Lung (tissue), 12 donors: ENCODE results near the gene MEIKIN. TPM values are rescaled to one million over a fixed set of nuclear protein-coding genes. Genes with fewer than 3 reads are reported as not detected.

Experiments
- ATAC-seq: fragments of 200-7000 bp; cut with Tn5 transposase; one replicate; pipeline ENCODE4 v1.9.1; 2020; ENCODE audit warnings: moderate number of reproducible peaks; ENCODE audit not compliant: insufficient read depth, low FRiP score
- DNase-seq, 3 donors: peaks; one replicate each; pipeline ENCODE4 v3.0.0-alpha.2; 2013 to 2017
- H3K27ac ChIP-seq, 2 donors: one replicate each; pipeline ENCODE4 v1.5.1; 2013; ENCODE audit warnings: mild to moderate bottlenecking in 2 of 2, moderate library complexity in 2 of 2, control low read depth in 1 of 2, inconsistent platforms in 1 of 2, low read depth in 1 of 2, low read length in 1 of 2
- H3K27me3 ChIP-seq, 3 donors: one replicate each; pipeline ENCODE4 v1.5.1; 2013; ENCODE audit warnings: low read length in 2 of 3; ENCODE audit not compliant: control insufficient read depth in 3 of 3, insufficient read depth in 3 of 3
- H3K36me3 ChIP-seq, 4 donors: one replicate each; pipeline ENCODE4 v1.5.1; 2013; ENCODE audit warnings: low read length in 4 of 4, mild to moderate bottlenecking in 1 of 4, moderate library complexity in 1 of 4; ENCODE audit not compliant: control insufficient read depth in 4 of 4, insufficient read depth in 4 of 4
- H3K4me1 ChIP-seq, 5 donors: one replicate each; pipeline ENCODE4 v1.5.1; 2013; ENCODE audit warnings: low read length in 5 of 5, mild to moderate bottlenecking in 2 of 5, moderate library complexity in 1 of 5; ENCODE audit not compliant: control insufficient read depth in 5 of 5, insufficient read depth in 5 of 5
- H3K4me3 ChIP-seq: one replicate; pipeline ENCODE4 v1.5.1; 2013; ENCODE audit warnings: mild to moderate bottlenecking, control low read depth, moderate library complexity
- H3K9ac ChIP-seq, 2 donors: one replicate each; pipeline ENCODE4 v1.5.1; 2013; ENCODE audit warnings: low read length in 2 of 2, control low read depth in 1 of 2; ENCODE audit not compliant: insufficient read depth in 1 of 2
- H3K9me3 ChIP-seq, 4 donors: one replicate each; pipeline ENCODE4 v1.5.1; 2013; ENCODE audit warnings: low read length in 3 of 4, mild to moderate bottlenecking in 1 of 4, moderate library complexity in 1 of 4; ENCODE audit not compliant: control insufficient read depth in 4 of 4, insufficient read depth in 3 of 4
- CTCF ChIP-seq: IDR thresholded peaks from 2 replicates; pipeline ENCODE4 v1.5.1; 2012; ENCODE audit warnings: mild to moderate bottlenecking; ENCODE audit errors: control extremely low read depth, extremely low read depth
- WGBS, 2 donors: extraction: QIAGEN DNeasy Blood & Tissue Kit; methylation state at CpG; one replicate each; pipeline ENCODE4 v1.1.7; 2013; 5-methylcytosine and 5-hydroxymethylcytosine counted together
- polyA plus RNA-seq, 2 donors: library from polyadenylated mRNA; stranded (reverse); fragments of 200-250 nt; gene quantifications; one replicate each; pipeline ENCODE4 v1.2.1, GENCODE V29; 2013
- total RNA-seq, 2 donors: library from RNA; depleted of rRNA in 1 of 2; stranded (reverse); fragments of >200 nt in 1 of 2; gene quantifications; one replicate each; pipeline ENCODE4 v1.2.1, GENCODE V29; 2014 to 2021
- donor health status: control.
- donor health status: control.
- donor health status: Bipolar disorder and iron deficiency.
- donor health status: healthy.
- donor health status: DM: yes; HTN: yes; CAD: no.

MEIKIN gene
- total and polyA plus RNA-seq, 4 donors, result 0.08 to 0.32 TPM; not detected in 2

- WGBS, 2 donors, result 73 to 88% methylated on average over 2 of the region's 2 CpGs
- Histone ChIP-seq H3K4me3 (no peak overlapping the region), H3K27me3 (no peaks in the 10 kb centered on the region), H3K9me3 (peaks cover 0 to 15% (median 9%) of the 10 kb centered on the region in 4 donors), H3K9ac (no peak overlapping the region), H3K36me3 (no peaks in the 10 kb centered on the region), H3K4me1 (no peaks in the 10 kb centered on the region), H3K27ac (no peak overlapping the region)
- TF ChIP-seq CTCF, result no peak
- ATAC-seq, result no peak
- no peak for DNase-seq
These were observed 13.2 kb downstream of the MEIKIN start for GRCh38 chr5:131932235-131932634.

- no peak for TF ChIP-seq CTCF
- ATAC-seq, result no peak
- peaks cover 0 to 20% (median 11%) of the 10 kb centered on the region in 4 donors for H3K9me3 ChIP-seq
These were observed 16.5 kb downstream of the MEIKIN start for GRCh38 chr5:131928957-131929356.

GRCh38 chr5:131926168-131926567 is 19.3 kb downstream of the MEIKIN start:
- no peak overlapping the region for H3K27ac ChIP-seq
- no peak for DNase-seq
- no peaks in the 10 kb centered on the region for H3K27me3 ChIP-seq
- no peaks in the 10 kb centered on the region for H3K36me3 ChIP-seq
- no peak overlapping the region for H3K9ac ChIP-seq
- no peak overlapping the region for H3K4me3 ChIP-seq
- no peak for ATAC-seq
- H3K4me1 ChIP-seq, result no peaks in the 10 kb centered on the region
- peaks cover 0 to 18% (median 8%) of the 10 kb centered on the region in 4 donors for H3K9me3 ChIP-seq
- 76 to 78% methylated on average over 3 of the region's 3 CpGs for WGBS, 2 donors
- TF ChIP-seq CTCF, result no peak

More at GRCh38 chr5:131928957-131929356, 16.5 kb downstream of the MEIKIN start:
- Histone ChIP-seq H3K4me3 (no peak overlapping the region), H3K9ac (no peak overlapping the region), H3K27ac (no peak overlapping the region), H3K4me1 (no peaks in the 10 kb centered on the region), H3K27me3 (no peaks in the 10 kb centered on the region), H3K36me3 (no peaks in the 10 kb centered on the region)
- no peak for DNase-seq

- DNase-seq, result no peak
- ATAC-seq, result no peak
- H3K4me1 ChIP-seq, result no peaks in the 10 kb centered on the region
- H3K9me3 ChIP-seq, result no peaks in the 10 kb centered on the region
- WGBS, 2 donors, result 51 to 57% methylated on average over 2 of the region's 2 CpGs
- TF ChIP-seq CTCF, result no peak
- H3K4me3 ChIP-seq, result no peak overlapping the region
- no peak overlapping the region for H3K9ac ChIP-seq
- H3K27ac ChIP-seq, result no peak overlapping the region
- H3K27me3 ChIP-seq, result no peaks in the 10 kb centered on the region
- no peaks in the 10 kb centered on the region for H3K36me3 ChIP-seq
These were observed 29.0 kb downstream of the MEIKIN start for GRCh38 chr5:131916481-131916880.
